Body of pancreas (tissue), 4 donors: ENCODE results near the gene A1CF. TPM values are rescaled to one million over a fixed set of nuclear protein-coding genes. Genes with fewer than 3 reads are reported as not detected.

Experiments
- ATAC-seq: fragments of 150-250 bp; one replicate; pipeline ENCODE4 v1.9.1; 2016
- DNase-seq, 4 donors: peaks; one replicate each; pipeline ENCODE4 v3.0.0-alpha.2; 2019
- H3K27ac ChIP-seq, 4 donors: fragments of 200-600 bp; sonication (generic); 1 replicate in 3 of 4; 2 replicates in 1 of 4; pipeline versions ENCODE4 v1.5.1 to v1.6.1; 2016 to 2019; ENCODE audit warnings: mild to moderate bottlenecking in 1 of 4, mixed read lengths in 1 of 4, moderate library complexity in 1 of 4
- H3K27me3 ChIP-seq, 2 donors: fragments of 200-600 bp; sonication (generic); one replicate each; pipeline ENCODE4 v1.6.0; 2016; ENCODE audit warnings: mild to moderate bottlenecking in 1 of 2
- H3K36me3 ChIP-seq, 2 donors: fragments of 200-600 bp; sonication (generic); replicated peaks in 1 of 2; 2 replicates each; pipeline ENCODE4 v1.5.1; 2016; ENCODE audit warnings: low read depth in 2 of 2; ENCODE audit not compliant: insufficient read depth in 1 of 2
- H3K4me1 ChIP-seq: fragments of 200-600 bp; sonication (generic); one replicate; pipeline ENCODE4 v1.6.0; 2016
- H3K4me3 ChIP-seq, 2 donors: fragments of 200-600 bp; sonication (generic); 1 replicate in 1 of 2; 2 replicates in 1 of 2; pipeline ENCODE4 v1.5.1; 2016 to 2019
- H3K9me3 ChIP-seq, 3 donors: fragments of 200-600 bp; sonication (generic); 1 replicate in 2 of 3; 2 replicates in 1 of 3; pipeline ENCODE4 v1.5.1; 2016
- POLR2A ChIP-seq, 3 donors: fragments of 450-650 bp; IDR thresholded peaks; one replicate each; pipeline ENCODE4 v1.6.1; 2016; ENCODE audit warnings: antibody characterized with exemption in 3 of 3, mild to moderate bottlenecking in 2 of 3
- whole genome bisulfite sequencing, 2 donors: methylation state at CpG; one replicate each; pipeline ENCODE4 v1.1.5; 2017; 5-methylcytosine and 5-hydroxymethylcytosine counted together
- intact Hi-C: fragments of 100-400 bp; cut with DNase I; formaldehyde crosslinking; loops from one replicate; pipeline ENCODE4 v1.15.1; 2023
- total RNA-seq, 2 donors: library from RNA; depleted of rRNA; stranded (reverse); fragments of >200 nt; gene quantifications; one replicate each; pipeline ENCODE4 v1.1.0, GENCODE V29; 2016
- TF ChIP-seq, protein P1 (sequence below), 7 experiments: fragments of 450-650 bp in 4 of 7; fragments of 200-600 bp in 3 of 7; sonication (generic) in 3 of 7; IDR thresholded peaks; one replicate each; pipeline ENCODE4 v1.5.1; 2016 to 2019; ENCODE audit warnings: antibody characterized with exemption in 7 of 7

The A1CF gene
- total RNA-seq, 2 donors from 2014 or later: 7.8 to 18.5 TPM

DNA sequence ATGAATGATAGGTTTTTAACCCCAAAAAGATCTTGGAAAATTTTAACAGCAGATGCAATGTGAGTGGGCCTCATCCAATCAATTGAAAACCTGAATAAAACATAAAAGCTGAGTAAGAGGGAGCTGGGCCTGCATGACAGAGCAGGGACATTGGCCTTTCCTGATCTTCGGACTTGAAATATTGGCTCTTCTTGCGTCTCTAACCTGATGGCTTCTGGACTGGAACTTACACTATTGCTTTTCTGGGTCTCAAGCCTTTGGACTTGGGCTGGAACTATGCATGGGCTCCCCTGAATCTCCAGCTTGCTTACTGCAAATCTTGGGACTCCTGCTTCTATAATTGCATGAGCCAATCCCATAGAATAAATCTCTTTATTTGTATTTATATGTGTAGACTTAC is 9.0 kb downstream of the A1CF start:
- Histone ChIP-seq H3K27ac (no peak overlapping the region), H3K4me1 (peaks cover 17% of the 10 kb centered on the region), H3K4me3 (no peak overlapping the region), H3K27me3 (no peaks in the 10 kb centered on the region), H3K36me3 (no peaks in the 10 kb centered on the region), H3K9me3 (no peaks in the 10 kb centered on the region)
- no peak for ATAC-seq
- intact Hi-C loops: no loop called here
- DNase-seq: no peak
- WGBS, 2 donors: 85% methylated on average over 2 of the region's 2 CpGs
- TF ChIP-seq, protein P1, sequence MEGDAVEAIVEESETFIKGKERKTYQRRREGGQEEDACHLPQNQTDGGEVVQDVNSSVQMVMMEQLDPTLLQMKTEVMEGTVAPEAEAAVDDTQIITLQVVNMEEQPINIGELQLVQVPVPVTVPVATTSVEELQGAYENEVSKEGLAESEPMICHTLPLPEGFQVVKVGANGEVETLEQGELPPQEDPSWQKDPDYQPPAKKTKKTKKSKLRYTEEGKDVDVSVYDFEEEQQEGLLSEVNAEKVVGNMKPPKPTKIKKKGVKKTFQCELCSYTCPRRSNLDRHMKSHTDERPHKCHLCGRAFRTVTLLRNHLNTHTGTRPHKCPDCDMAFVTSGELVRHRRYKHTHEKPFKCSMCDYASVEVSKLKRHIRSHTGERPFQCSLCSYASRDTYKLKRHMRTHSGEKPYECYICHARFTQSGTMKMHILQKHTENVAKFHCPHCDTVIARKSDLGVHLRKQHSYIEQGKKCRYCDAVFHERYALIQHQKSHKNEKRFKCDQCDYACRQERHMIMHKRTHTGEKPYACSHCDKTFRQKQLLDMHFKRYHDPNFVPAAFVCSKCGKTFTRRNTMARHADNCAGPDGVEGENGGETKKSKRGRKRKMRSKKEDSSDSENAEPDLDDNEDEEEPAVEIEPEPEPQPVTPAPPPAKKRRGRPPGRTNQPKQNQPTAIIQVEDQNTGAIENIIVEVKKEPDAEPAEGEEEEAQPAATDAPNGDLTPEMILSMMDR (IDR thresholded peaks at IDR 0.05): no peak
- TF ChIP-seq POLR2A (IDR thresholded peaks at IDR 0.05): no peak

DNA sequence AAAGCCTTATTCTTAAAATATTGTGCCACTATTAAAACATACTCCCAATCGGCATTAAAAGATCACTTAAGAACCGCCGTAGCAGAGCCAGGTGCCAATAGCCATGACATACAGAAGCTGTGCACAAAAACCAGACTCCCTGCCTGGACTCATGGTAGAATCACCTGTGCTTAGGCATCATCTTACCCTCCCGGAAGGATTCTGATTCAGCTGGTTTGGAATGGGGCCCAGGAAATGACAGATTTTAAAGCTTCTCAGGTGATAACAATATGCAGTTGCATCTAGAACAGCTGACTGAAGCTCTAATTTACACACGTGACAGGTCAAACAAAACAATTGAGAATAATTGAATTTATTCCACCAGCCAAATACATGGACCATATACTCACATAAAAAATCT is 10.7 kb downstream of the A1CF start:
- H3K4me1 ChIP-seq: peaks cover 11% of the 10 kb centered on the region
- H3K4me3 ChIP-seq: no peak overlapping the region
- H3K36me3 ChIP-seq: no peaks in the 10 kb centered on the region
- intact Hi-C loops: no loop called here
- no peak overlapping the region for H3K27ac ChIP-seq
- TF ChIP-seq, protein P1 (IDR thresholded peaks at IDR 0.05): no peak
- no peak for TF ChIP-seq POLR2A (IDR thresholded peaks at IDR 0.05)
- ATAC-seq (no peak), DNase-seq (peak in 2 of 4 donors; percentile 10 to 20)
- H3K27me3 ChIP-seq: no peaks in the 10 kb centered on the region
- WGBS, 2 donors: 57 to 61% methylated on average over 5 of the region's 5 CpGs
- no peaks in the 10 kb centered on the region for H3K9me3 ChIP-seq

DNA sequence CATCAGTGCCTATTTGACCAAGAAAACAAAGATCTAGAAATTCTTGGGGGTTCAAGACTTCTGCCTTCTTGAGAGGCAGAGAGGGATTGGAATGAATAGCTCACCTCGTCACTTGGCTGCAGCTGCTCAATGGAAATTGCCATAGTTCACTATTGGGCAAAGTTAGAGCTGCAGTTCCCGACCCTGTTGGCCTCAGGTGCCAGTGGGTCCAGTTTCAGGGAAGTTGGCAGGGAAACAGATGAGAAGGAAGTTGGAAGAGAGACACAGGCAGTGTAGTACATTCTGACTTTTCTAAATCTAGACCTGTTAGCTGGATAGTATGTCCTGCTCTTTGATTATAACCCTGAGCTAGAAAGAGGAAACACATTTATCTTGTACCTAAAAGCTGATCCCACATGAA is 19.1 kb downstream of the A1CF start:
- Histone ChIP-seq H3K9me3 (no peaks in the 10 kb centered on the region), H3K4me1 (peaks cover 20% of the 10 kb centered on the region), H3K27me3 (no peaks in the 10 kb centered on the region), H3K27ac (no peak overlapping the region), H3K36me3 (no peaks in the 10 kb centered on the region), H3K4me3 (no peak overlapping the region)
- intact Hi-C loops: no loop called here
- DNase-seq (no peak), ATAC-seq (no peak)
- TF ChIP-seq, protein P1 (IDR thresholded peaks at IDR 0.05): no peak
- no peak for TF ChIP-seq POLR2A (IDR thresholded peaks at IDR 0.05)
- WGBS, 2 donors: 64 to 67% methylated on average over 2 of the region's 2 CpGs

DNA sequence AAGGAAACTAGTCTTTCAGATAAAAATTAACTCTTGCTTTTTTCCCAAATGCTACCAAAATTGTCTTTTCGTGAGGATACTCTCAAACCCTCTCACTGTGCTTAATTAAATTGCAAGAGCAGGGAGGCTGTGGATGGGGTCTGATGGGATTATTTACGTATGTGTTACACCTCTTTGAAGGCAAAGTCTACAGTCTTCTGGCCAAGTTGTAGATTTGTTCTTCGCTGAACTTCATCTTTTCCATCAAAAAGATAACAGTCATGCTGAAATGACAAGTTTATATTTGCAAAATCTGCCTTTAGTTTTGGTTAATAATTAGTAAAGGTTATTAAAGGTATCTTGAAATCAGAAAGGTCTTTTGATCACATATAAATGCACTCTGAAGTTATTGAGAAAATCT is 22.7 kb downstream of the A1CF start:
- intact Hi-C loops: no loop called here
- Histone ChIP-seq H3K27ac (no peak overlapping the region), H3K9me3 (no peaks in the 10 kb centered on the region), H3K4me3 (no peak overlapping the region), H3K27me3 (no peaks in the 10 kb centered on the region), H3K36me3 (no peaks in the 10 kb centered on the region), H3K4me1 (peaks cover 24% of the 10 kb centered on the region)
- 40 to 43% methylated on average over 3 of the region's 3 CpGs for WGBS, 2 donors
- ATAC-seq (no peak), DNase-seq (no peak)
- no peak for TF ChIP-seq POLR2A (IDR thresholded peaks at IDR 0.05)
- TF ChIP-seq, protein P1 (IDR thresholded peaks at IDR 0.05): no peak

DNA sequence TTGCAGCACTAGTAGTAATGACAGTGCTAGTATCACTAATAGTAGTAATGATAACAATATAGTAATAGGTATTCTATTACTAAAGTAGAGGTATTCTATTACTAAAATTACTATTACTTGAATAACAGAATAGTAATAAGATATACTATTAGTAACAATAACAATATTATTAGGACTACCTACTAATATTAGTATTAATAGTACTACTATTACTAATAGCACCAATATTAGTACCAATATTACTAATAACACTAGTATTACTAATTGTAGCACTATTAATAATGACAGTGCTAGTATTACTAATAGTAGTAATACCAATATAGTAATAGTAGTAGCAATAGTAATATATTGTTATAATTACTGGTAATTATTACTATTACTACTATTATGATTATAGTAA is 24.1 kb downstream of the A1CF start:
- H3K36me3 ChIP-seq: no peaks in the 10 kb centered on the region
- no peaks in the 10 kb centered on the region for H3K9me3 ChIP-seq
- ATAC-seq: no peak
- DNase-seq: no peak
- H3K4me3 ChIP-seq: no peak overlapping the region
- H3K27ac ChIP-seq: no peak overlapping the region
- TF ChIP-seq, protein P1 (IDR thresholded peaks at IDR 0.05): no peak
- TF ChIP-seq POLR2A (IDR thresholded peaks at IDR 0.05): no peak
- peaks cover 29% of the 10 kb centered on the region for H3K4me1 ChIP-seq
- H3K27me3 ChIP-seq: no peaks in the 10 kb centered on the region
- intact Hi-C loops: no loop called here
